8988T (cell line): Measurements from ENCODE around the gene NUDCD3.
"Not testable (repeated sequence)": the region's sequence is repeated elsewhere in the genome, so short reads cannot be mapped to it uniquely, and the experiment has no call there.

ENCODE experiments used
- DNase-seq: peaks from one replicate; pipeline ENCODE4 v3.0.0; 2011

Gene NUDCD3

DNA sequence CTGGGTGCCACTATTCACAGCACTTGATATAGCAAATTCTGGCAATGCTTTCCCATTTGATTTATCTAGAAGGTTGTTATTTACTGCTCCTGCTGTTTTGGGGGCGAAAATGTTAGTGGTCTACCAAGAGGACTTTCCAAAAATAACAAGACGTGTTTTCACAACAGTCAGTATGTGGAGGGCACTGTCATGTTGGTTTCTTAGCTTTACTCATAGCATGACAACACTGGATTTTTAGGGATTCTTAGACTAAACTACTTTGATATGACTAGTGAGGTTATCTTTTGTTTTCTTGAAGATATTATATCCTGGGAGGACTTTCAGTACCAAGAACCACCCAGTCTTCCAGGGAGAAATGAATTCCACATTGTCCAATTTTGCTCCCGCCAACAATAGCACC, 49.4 kb downstream of the NUDCD3 start:
- no peak for DNase-seq

DNA sequence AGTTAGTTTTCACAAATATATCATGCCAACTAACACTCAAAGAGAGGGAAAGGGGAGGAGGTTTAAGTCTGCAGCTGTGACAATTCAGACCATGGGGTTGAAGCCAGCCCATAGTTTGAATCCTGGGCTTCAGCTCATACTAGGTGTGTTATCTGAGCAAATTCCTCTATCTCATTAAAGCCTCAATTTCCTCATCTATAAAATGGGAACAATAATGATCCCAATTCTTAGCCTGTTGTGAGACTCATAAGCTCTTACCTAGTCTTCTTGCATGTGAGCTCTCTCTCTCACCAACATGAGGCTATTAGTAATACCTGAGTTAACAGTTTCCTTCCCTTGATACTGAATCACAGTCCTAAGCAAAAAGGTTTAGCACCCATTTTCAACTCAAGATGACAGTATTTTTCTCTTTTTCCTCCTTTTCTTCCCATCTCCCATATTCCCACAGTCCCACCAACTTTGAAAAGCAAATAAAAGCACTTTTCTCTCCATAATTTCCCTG, 49.8 kb downstream of the NUDCD3 start:
- DNase-seq = no peak

DNA sequence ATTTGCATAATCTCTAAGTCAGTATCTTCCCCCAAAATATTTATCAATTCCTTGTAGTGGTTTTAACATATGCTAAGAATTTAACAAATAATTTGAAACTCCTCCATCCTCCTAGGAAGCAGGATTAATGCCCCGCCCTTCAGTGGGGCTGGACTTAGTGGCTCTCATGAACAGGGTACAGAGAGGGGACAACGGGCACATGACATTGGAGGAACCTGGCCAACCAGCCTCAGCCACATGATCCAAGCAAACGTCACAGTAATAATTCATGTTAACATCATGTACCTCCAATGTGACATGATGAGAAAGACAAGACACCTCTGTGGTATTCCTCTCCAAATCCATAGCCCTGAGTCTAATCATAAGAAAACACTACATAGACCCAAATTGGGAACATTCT, 50.5 kb downstream of the NUDCD3 start:
- no peak for DNase-seq

DNA sequence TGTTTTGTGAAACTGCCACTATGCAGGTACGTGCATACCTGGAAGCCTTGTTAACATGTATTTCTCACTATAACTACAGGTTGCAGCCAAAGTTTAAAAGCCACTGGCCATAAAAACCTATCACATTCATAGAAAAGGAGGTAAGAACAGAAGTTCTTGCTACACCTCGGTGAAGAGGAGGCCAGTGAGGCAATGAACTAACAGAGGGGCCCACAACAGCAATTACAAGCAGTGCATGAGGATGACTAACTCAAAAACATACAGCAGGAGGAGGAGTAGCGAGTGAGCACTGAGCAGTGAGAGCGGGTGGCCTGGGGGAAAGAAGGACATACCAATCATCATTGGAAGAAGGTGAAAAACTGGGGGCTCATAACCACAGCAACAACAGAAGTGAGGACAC, 51.6 kb downstream of the NUDCD3 start:
- no peak for DNase-seq

DNA sequence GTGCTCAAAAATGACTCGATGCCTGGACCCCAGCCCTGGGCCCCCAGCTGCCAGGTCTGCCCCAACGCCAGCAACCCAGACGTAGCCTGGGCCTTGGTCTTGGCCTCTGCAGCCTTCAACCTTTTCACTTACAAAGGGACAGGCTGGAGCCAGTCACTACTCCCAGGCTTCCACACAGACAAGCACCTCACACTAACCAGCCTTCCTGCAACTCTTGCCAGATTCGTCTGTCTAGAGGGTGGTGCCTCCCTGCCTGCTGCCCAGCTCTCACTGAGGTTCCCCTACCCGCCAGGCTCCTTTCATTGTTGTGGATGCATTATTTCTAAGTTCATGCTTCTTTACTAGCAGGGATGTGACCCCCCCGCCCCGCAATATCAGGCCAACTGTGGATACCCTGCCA, 56.3 kb downstream of the NUDCD3 start:
- no peak for DNase-seq

DNA sequence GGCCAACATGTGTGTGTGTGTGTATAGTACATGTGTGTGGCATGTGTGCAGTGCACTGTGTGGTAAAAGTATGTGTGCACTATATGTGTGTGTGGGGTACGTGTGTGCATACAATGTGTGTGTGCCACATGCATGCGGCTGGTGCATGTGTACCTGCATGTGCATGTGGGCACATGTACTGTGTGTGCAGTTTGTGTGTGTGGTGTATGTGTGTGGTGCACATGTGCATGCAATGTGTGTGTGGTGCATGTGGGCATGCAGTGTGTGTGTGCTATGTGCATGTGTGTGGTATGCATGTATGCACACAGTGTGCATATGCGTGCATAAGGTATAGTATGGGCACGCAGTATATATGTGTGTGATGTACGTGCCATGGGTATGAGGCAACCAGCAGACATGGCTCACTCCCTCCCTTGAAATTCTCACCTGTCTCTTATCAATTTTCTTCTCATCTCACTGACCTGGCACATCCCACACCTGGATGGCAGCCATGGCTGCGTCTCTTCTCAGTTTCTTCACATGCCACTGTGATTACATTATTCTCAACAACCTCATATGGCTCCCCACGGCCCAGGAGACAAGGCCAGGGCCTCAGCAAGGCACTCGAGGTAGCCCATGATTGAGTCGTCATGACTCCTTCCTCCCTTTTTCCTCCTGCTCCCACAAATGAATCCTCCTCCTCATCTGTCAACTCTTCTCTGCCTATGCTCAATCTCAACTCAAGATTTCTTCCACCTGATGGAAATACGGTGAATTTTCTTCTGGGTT, 57.0 kb downstream of the NUDCD3 start:
- DNase-seq = no peak

DNA sequence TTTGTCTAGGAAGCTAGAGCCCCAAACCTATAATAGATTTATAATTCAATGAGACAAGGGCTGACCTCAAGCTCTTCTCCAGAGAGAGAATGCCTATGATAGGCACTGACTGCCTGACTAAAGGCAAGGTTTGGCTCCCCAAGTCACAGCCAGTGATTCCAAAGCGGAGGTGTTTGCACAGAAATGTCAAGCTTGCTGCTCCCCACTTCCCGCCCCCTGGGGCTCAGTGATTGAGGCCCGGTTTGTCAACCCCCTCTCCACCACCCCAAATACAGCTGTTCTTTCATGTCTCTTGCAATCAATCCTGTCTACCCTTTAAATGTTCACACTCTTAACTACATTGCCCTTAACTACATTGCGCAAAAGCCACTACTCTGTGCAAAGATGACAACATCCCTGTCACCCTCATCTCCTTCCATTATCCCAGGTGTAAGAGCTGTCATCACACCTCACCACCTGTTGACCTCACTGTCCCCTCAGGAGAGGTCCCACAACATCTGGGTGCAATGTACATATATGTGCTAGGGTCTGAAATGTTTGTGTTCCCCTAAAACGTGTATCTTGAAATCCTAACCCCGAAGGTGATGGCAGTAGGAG, 58.0 kb downstream of the NUDCD3 start:
- no peak for DNase-seq

DNA sequence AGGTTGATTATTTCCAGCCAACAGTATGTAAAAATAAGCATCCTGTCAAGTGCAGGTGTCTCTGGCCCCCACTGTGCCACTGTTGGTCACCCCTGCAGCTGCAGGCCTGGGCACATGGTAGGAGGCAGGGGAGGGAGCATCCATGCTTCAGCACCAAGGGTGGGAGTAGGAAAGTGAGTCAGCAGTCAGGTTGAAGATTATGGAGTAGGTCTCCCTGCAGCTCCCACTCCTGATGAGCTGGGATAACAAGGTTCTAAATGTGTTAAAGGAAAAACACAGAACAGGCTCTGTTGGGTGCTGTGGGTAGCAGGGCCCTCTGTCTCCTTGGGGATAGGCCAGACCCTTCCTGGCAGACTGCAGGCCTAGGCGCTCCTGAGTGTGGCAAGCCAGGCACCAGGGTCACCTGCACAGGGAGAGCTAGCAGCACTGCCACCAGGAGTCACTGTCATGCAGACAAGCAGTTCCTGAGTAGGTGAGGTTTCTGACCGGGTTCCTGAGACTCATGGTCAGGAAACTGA, 59.3 kb downstream of the NUDCD3 start:
- DNase-seq = no peak

DNA sequence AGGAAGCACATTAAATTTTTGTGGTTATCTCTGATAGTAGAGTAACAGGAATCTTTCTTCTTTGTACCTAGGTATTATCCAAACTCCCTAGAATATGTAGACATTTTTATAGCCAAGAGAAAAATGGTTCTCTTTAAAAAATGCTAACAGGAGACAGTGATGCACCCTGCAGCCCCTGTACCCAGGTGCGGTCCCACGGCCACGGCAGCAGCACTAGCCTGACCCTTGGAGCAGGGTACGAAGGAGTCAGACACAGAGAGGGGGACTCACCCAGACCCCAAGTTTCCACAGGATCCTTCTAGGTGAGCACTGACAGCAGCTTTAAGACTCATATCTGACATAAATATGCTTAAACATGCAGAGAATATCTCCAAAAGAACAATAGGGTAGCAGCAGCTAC, 60.4 kb downstream of the NUDCD3 start:
- no peak for DNase-seq

DNA sequence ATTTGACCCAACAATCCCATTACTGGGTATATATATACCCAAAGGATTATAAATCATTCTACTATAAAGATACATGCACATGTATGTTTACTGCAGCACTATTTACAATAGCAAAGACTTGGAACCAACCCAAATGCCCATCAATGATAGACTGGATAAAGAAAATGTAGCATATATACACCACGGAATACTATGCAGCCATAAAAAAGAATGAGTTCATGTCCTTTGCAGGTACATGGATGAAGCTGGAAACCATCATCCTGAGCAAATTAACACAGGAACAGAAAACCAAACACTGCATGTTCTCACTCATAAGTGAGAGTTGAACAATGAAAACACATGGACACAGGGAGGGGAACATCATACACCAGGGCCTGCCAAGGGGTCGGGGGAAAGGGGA, 65.7 kb downstream of the NUDCD3 start:
- not testable (repeated sequence) for DNase-seq

DNA sequence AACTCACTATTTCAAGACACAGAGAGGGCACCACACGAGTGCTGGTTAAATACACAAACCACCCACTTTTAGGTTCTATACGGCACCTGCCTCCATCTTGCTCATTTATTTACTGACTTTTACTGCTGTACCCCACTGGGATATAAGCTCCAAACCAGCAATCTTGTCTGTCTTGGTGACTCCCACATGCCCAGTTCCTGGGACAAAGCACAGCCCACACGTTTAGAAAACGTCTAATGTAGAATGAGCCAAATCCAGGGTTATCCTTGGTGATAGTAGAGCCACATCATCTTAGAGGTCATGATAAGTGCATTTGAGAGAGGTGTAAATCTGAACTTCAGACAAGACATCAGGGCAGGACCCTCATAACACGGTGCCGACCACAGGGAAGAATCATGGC, 73.5 kb downstream of the NUDCD3 start:
- no peak for DNase-seq

DNA sequence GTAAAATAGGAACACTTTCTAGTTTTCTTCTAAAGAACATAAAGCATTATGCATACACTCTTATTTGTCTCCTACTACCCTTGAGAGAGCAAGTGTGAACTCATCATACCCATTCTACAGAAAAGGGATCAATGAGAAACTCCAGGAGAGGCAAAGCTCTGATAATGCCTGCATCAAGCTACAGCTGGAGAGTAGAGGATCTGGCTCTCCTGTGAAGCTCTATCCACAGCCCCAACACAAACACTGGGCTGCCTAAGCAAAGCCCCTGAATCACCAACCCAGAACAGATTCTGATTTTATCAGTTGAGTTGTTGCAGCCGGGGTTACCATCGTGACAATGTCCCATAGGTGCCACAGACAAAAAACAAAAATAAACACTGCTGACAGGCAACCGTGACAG, 74.9 kb downstream of the NUDCD3 start:
- no peak for DNase-seq

DNA sequence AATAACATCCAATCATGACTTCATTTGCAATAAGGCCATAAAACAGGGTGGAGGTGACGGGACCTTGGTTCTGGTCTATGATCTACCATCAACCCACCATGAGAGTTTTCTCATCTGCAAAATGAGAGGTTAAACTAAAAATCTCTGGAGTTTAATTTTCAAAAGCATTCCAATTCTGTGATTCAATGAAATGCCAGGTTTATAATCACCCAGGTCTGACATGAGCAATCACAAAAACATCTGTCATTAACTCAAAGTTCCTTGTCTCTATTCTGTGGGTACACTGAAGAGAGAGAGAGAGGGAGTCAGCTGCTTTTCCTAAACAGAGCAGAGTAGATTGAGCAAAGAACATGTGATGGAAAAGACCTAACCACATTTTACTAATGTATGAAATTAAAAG, 75.4 kb downstream of the NUDCD3 start:
- no peak for DNase-seq

DNA sequence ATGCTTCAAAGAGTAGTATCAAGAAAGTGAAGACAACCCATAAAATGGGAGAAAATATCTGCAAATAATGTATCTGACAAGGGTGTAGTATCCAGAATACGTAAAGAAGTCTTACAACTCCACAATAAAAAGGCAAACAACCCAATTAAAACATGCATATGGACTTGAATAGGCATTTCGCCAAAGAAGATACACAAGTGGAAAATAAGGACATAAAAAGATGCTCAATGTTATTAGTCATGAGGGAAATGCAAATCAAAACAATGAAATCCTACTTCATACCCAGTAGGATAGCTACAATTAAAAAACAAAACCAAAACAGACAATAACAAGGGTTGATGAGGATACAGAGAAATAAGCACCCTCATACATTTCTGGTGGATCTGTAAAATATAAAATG, 79.2 kb downstream of the NUDCD3 start:
- DNase-seq = no peak

DNA sequence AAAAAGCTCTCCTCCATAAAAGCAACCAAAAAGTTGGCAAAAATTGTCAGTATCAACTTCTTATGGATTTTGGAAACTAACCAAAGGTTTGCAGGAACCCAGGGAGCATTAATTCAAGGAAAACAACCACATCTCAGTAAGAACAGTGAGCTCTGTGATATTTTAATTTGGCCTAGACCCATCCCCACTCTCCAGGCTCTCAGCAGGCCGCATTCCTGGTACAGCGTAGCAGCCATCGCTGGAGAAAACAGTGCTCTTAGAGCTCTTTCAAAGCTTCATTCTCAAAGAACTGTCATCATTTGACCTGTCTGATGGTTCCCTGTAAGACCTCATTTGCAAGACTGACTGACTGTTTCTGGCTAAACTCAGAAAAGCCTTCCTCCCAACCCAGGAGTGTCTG, 81.9 kb downstream of the NUDCD3 start:
- no peak for DNase-seq

DNA sequence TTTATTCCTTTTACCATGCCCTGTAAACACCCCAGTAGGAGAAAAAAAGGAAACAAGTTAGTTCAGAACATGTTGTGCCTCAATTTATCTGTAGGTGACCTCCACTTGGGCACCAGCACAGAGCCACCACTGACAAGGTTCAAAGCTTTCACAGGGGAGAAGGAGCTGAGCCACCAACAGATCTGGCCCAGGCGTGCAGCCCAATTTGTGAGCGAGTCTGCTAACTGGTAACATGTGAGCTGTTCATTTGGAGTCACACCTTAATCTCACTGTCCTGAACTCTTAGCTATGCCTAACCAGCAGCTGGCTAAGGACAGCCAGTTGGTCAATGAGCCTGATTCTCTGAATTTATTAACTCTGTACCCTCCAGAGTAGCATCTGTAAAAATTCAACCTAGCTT, 86.7 kb downstream of the NUDCD3 start:
- DNase-seq = no peak

DNA sequence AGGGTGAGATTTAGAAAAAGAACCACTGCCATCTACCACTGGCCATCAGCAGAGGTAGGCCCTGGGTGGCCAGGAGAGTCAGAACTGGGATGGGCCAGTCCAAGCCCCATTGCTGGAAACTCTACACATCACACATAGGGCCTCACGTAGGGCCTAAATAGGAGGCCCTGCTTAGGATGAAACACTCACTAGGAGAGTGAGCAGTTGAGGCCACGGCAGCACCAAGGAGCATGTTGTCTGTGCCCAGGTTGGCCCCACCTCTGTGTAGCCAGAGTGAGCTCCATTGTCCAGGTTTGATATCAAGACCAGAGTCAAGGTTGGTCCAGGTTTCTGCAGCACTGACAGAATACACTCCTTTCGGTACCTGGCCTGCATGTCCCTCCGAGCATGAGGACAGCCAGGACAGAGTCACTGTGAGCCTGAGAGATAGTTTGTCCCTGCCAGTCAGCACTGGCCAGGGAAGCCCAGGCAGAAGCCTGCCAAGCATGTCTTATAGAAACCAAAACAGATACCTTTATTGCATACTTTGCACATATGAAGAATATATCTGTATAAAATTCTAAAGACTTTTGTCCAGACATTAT, 87.2 kb downstream of the NUDCD3 start:
- no peak for DNase-seq

DNA sequence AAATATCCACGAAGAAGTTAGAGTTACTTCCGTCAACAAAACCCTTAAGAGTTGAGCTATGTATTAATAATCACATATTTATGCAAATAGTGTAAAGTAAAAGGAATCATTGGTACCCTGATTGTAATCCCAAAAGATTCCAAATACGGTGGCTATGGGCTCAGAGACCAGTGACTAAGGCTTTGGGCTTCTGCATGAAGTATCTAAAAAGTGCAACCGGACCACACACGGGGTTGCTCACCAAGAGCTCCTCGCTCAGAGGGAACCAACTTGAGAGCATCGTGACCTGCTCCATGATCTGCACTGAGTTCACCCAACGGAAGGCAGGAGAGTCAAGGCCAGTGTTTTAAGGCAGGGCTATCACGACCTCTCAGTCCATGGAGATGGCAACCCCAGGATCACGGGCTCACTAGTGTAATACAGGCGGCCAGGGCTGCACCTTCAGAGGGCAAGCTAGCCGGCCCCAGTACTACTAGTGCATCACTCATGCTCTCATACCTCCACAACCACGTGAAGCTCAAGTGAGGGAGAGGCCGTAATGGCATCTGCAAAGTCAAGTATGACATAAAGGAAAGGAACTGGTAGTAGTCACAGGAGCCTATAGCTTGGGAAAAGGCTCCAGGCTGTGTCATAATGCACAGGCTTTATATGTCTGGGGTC, 87.9 kb downstream of the NUDCD3 start:
- no peak for DNase-seq

DNA sequence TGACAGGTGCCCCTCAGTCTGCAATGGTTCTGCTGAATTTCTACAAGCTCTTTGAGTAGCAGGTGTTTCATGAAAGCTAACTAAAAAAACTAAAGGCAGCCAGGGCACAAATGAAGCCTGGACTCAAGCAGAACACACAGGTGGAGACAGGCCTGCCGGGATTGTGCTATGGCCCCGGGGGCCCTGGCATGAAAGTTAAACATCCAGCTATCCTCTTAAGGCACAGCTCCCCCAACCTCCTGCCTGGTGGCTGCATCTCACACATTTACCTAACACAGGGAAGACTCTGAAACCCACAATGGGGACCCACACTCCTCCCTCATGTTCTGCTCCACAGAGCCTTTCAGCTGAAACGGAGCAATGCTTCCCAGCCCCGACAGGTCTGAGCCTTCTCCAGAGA, 88.8 kb downstream of the NUDCD3 start:
- DNase-seq = no peak

DNA sequence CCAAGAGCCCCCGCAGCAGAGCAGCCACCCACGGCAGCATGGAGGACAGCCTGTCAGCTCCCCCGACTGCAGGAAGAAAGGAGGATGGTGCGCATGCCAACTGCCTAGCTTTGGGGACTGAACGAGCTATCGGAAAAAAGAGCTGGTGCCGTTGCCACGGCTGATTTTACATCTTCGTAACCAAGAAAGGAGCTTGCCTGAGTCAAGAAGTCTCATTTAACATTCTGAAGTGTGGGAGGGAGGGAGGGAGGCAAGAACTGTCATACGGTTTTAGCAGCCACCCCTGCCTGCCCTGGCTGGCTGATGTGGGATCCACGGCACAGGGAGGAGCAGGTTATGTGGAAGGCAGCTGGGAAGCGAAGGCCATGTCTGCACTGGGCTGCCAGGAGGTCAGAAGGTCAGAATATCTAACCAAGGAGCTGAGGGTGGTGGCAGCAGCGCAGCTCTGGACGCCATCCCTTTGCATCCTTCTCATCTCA, 90.4 kb downstream of the NUDCD3 start:
- no peak for DNase-seq

DNA sequence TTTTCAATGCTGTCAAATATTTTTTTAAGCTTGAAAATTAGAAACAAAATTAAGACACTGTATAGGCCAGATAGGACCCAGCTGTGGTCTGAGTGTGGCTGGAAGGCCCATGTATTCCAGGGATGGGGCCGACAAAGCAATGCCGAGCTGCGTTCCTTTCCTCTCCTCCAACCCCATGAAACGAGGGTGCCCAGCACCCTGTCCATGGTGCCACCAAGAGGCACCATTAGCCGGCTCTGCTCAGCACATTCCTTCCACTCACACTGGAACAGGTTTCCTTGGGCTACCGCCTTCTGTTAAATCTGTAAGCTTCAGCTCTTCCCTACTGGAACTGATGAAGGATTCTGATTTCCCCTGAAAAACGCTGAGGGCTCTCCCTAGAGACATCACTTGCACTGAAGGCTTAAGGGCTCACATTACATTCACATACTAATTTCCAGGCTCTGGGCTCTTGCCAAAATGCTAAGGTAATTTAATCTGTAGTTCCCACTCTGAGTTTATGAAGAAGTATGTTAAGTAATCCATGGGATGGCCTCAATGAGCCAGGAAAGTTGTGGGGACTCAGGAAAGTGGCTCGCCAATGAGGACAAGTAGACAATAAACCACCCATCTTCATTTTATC, 91.4 kb downstream of the NUDCD3 start:
- no peak for DNase-seq

DNA sequence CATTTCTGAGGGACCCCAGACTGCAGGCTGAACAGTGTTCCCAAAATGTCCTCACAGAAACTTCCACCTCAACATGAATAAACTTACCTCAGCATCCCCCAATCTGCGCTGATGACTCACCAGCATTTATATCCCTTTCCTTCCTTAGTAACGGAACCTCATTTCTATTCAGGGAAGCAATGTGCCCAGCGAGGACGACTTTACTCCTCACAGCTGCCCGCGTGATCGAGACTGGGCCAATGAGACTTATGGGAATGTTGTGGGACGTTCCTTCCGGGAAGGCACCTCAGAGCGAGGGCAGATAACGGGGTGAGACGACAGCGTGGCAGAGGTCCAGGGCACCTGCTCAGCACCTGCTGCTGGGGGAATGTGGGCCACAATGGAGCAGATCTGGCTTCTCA, 91.9 kb downstream of the NUDCD3 start:
- no peak for DNase-seq

DNA sequence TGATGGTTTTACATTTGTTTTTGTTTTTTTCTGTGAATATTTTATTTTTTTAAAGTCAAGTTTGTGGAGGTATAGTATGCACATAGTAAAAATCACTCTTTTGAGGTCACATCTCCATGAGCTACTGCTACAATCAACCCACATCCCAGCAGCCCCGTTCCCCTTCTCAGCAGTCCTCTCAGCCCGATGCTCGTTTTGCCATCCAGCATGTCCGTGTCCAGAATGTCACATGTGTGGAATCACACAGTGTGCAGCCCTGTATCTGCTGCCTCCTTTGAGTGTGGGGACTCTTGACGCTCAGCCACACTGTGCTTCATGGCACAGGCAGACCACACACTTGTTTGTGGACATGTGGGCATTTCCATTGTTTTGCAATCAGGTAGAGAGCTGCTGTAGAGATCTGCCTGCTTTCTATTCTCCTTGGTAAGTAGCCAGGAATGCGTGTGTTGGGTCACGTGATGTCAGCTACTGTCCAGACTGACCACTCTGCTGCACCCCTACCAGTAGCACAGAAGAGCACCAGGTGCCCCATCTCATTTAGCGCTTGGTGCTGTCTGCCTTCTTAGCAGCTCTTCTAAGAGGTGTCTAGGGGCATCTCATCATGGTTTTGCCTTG, 93.4 kb downstream of the NUDCD3 start:
- no peak for DNase-seq
